Embryonic facial prominence (tissue), 1 donor: ENCODE measurements around the gene FAM240B.

ENCODE experiments used
- DNase-seq: peaks from one replicate; pipeline ENCODE4 v3.0.0-alpha.2; 2016; ENCODE audit errors: extremely low spot score

Gene FAM240B

DNA sequence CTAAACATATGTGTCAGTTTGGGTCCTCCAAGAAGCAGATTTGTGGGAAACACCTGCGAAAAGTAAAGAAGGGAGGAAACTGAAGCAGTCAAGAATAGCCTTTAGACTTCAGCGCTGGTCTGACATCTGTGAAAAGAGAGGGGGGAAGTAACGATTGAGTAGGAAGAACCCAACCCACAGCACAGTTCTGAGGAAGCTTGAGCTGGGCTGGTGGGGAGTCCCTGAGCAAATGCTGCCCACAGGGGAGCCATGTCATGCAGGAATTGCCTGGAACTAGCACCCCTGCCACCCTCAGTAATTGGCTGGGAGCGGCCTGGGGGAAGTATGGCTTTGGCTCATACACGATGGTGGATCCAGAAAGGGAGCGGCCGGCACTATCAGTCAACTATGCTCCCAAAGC, 20.6 kb downstream of the FAM240B start:
- DNase-seq, result no peak

DNA sequence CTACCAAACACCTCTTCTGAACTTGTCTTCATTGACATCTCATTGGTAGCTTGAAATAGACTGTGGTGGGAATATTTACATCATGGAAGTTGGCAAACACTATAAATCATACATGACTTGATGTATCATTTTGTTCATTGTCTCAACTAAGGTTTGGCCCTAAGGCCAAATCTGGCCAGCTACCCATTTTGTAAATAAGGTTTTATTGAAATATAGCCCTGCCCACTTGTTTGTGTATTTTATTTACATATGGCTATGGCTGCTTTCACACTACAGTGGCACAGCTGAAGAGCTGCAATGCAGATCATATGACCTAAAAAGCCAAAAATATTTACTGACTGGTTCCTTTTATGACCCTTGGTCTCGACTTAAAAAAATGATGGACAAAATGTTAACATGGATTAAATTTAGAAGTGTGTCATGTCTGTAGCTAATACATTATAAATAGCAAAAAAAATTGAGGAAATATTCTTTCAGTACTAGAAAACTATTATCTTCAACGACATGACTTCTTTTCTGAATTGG, 22.1 kb downstream of the FAM240B start:
- DNase-seq, result no peak

DNA sequence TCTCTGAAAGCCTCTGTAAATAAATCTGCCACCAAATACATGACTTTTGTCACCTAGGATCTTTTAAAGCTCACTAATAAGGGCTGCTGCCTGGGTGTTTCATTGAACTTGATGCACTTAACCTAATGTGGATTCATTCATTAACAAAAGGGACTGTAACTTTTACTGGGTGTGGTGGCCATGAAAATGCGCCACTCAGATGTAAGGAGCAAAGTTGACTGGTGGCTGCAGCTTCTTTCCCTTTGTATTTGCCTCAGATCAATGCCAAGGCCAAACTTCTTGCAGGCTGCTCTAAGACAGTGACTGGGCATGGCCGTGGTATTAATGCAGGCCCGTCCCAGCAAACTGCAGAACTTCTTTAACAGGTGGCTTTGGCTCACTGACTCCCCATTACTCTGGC, 22.9 kb downstream of the FAM240B start:
- DNase-seq, result no peak

DNA sequence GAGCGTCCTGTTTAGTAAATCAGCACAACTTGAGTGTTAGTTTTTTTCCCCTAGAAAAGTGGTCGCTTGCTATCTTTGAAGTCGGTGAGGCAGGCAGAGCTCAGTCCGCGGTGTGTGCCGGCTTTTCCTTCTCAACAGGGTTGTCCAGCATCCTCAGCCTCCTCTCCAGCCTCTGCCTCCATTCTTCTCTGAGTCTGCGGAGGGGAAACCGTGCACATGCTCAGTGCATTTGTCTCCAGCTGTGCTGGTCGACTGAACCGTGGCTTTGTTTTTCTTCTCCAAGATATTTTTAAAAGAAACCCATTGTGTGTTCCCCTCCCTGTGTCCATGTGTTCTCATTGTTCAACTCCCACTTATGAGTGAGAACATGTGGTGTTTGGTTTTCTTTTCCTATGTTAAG, 25.3 kb downstream of the FAM240B start:
- no peak for DNase-seq

DNA sequence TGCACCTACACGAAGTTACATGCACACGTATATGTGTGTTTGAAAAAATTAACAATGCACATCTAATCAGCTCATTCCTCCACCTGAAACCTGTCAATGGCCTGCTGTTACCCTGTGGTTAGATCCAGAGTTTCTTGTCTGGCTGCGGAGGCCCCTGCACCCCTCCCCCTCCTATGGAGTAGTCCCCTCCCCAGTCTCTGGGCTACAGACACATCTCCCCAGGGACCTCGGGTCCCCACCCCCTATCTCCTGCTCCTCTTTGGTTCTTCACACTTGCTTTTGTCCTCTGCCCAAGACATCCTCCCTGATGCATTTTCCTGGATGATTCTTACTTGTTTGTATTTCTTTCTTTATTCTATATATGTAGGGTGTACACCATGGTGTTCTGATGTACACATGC, 27.2 kb downstream of the FAM240B start:
- no peak for DNase-seq

DNA sequence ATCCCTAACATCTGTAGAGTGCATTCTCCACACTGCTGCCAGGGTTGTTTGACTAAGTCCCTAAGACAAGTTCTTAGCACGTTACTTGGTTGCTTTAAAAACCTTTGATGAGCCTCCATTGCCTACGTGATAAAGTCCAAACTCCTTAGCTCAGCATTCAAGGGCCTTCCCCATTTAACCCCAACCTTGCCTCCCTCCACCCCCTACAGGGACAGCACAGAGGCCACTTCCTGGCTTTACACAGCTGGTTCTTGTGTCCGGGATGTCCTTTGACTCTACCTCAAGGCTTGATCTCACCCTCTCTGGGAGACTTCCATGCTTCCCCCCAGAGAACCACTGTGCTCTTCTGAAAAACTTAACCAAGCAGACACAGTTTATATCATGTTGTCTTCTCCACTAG, 29.4 kb downstream of the FAM240B start:
- DNase-seq, result no peak

DNA sequence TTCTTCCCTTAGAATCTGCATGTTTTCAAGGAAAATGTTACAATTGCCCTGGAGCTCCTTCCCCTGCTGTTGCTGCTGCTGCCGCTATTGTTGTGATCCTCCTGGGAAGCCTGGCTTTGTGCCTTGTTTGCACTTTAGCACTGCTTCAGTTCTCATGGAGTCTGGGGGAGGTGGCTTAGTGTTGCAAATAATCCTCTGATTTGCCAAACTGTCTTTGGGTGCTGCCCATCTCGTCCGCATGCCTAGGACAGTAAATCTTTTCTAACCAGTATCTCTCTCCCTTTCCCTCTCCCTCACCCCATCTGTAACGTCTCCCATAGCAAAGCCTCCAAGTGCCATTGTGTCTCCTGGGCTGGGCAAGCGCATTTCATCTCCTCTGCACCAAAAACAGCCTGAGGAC, 30.3 kb downstream of the FAM240B start:
- no peak for DNase-seq

DNA sequence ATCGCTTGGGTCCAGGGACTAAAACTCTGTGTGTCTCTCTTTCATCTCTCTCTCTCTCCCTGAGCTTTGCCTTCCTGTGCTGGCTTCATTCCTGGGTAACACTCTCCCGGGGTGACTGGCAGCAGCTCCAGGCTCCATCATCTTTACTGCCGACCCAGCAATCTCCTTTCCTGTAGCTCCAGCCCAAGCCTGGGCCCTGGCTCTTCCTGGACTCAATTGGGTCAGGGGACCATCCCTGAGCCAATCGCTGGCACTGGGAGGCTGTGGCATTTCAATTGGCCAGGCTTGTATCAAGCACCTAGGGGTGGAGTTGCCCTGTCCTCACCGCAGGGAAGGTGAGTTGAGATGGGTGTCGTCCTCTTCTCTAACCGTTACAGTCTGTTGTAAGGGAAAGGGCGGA, 31.9 kb downstream of the FAM240B start:
- no peak for DNase-seq

DNA sequence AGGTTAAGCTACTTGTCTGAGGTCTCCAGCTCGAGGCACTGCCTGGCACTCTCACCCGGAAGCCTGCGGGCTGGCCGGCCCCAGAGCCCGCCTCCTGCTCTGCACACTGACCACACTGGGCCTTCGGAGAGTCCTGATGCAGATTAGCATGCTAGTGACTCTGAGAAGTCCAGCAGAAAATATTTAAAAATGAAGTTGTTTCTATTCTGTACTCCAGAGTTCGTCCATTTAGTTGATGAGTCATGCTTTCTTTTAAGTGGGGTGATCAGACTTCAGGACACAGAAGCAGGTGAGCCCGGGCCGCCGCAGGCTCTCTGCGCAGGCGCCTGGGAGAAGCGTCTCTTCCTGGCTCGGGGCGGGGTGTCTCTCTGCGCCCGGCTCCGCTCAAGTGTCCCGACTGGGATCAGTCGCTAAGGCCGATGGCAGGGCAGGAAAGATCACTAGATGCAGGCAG, 32.5 kb downstream of the FAM240B start:
- no peak for DNase-seq

DNA sequence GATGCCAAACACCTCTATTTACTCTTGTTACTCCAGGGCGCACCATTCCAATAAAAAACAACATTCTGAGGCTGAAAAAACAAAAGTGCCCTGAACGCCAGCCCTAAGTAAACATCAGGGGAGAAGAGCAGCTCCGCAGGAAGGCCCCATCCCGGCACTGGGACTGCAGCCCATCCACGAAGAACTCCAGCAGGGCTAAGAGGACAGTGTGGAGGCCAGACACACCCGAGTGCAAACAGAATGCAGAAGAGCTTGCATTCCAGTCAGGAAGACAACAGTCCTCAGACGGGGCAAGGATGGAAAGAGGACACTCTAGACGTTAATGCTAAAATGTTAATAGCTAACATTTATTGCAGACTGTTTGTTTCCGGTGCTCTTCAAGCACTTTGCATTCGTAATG, 33.0 kb downstream of the FAM240B start:
- no peak for DNase-seq

DNA sequence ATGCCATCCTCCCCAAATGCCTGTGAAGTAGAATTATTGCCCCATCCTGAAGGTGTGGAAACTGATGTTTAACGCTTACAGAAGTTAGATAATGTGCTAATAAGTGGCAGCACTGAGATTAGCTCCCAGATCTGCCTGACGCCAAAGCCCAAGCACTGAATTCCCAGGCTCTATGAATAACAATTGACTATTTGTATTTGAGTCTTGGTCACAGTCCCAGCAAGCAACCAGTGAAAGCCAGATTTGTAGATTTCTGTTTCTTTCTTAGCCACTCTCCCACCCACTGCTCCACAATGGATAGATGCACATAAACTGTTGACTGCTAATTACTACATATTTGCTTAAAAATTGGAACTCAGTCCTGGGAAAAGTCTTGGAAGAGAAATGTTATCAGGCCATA, 34.4 kb downstream of the FAM240B start:
- no peak for DNase-seq

DNA sequence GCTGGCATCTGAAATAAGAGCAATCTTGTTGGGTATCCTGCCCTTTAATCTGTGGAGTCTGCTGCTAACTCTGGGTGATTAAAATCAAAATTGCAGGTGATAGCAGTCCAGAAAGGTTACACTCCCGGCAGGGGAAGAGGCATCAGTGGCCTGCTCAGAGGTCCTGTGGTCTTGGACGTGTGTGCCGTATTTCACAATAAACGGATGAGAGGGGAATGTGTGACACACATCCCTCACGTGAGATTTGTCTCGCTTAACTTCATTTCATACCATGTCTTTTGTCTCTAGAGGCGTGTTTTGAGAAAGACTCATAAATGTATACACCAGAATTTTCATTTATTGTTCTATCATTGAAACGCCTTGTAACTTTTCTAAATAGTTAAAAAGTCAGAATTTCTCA, 36.6 kb downstream of the FAM240B start:
- no peak for DNase-seq

DNA sequence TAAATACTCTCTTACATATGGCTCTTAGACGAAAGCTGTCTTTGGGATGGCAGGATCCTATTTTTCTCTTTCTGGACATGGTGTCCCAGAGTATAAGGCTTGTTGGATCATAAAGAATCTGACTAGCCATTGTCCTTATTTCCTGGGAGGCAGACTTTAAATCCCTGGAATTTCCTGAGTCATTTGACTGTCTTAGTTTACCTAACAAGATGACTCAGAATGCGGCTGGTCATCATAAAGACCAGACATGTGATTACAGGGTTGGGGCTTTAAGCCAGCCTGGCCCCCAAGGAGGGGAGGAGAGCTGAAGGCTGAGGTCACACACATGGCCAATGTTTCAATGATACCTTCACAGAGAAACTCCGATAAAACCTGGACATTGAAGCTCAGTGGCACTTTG, 37.2 kb downstream of the FAM240B start:
- no peak for DNase-seq

DNA sequence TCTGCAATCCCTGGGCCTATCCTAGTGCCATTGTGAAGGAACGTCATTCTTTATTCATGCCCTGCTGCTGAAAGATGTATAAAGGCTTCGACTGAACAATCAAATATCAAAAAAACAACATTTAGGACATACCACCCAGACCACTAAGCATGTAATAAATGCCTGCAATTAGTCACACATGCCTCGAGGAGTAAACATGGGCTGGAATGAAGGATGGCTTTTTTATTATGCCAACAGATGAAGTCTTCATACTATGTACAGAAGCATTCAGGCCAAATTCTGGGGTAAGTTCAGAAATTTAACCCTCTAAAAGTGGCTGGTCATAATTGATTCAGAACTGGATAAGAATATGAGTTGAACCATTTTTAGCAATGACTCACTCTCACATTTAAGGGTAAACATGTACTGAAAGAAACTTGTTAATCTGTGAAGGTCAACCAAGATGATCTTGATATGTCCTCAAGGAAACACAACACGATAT, 38.1 kb downstream of the FAM240B start:
- no peak for DNase-seq

DNA sequence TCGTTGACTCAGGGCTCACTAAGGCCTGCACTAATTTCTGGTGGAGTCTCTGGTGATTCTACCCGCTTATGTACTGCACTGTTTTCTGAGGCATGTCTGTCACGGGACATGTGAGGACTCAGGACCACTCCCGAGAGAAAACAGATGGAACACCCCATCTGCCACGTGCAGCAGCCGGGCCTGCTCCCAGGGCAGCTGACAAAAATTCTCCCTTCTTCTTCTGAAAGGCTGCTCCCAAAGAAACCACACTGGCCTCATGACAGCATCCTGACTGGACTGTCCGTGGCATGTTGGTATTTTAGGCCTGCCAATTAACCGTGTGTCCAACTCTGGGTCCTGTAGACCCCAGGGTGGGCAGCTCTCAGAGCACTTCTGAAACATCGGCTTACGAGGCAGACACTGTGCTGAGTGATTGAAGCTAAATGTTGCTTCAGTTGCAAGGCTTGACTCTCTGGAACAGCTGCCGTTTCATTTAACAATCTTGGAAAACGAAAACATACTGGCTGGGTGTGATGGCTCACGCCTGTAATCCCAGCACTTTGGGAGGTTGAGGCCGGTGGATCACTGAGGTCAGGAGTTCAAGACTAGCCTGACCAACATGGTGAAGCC, 39.0 kb downstream of the FAM240B start:
- DNase-seq, result no peak

DNA sequence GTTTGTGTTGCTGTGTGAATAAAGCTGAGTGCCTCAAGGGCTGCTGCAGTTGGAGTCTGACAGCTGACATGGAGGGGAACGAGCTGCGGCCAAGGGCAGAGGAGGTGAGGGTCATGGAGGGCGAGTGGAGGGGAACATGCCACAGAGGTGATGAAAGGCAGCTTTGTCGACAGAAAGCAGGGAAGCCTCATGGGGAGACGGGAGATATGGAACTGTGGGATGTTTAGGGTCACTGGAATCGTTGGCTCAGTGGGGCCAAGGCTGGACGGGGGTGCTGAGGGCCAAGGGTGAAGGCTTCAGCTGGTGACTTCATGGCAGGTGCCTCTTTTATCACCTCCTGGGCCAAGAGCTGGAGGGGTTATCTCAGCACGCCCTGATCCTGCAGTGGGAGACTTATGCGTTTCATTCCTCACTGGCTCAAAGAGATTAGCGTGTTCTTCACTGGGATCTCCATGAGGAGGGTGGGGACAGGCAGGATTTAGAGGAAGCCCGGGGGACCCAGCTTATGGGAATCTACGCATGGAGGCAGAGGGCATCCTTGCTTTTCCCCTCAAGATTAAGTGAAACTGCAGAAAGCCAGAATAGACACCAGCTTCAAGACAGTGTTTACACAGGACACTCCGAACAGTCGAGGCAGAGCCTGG, 42.2 kb downstream of the FAM240B start:
- DNase-seq, result no peak

DNA sequence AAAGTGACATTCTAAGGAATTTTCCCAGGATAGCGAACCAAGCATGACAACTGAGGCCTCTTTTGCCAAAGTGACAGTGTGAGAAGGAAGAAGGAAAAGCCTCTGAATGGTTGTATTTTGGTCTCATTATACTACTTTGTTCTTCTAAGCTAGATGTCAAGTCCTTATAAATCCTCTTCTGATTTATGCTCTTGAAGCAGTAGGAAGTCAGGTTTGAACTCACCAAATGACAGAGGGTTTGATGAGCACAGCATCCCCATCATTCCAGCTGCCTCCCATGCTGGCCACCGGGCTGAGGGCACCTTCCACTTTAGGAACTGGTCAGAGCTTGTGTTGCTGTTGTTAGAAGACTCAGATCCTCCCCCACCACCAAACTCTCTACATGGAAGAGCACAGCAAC, 44.1 kb downstream of the FAM240B start:
- DNase-seq, result no peak

DNA sequence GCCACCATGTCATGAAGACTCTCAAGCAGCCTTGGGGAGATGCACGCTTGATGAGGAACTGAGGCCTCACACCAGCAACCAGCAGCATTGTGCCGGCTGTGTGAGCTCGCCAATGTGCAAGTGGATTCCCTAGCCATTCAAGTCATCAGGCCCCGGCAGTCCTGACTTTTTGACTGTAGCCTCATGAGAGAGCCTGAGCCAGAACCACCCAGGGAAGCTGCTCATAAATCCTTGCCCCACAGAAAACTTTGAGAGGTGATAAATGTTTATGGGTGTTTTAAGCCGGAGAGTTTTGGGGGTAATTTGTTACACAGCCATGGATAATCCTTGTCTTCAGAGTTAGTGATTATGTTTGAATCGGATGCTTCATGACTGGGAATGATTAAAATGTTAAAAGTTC, 44.7 kb downstream of the FAM240B start:
- no peak for DNase-seq

DNA sequence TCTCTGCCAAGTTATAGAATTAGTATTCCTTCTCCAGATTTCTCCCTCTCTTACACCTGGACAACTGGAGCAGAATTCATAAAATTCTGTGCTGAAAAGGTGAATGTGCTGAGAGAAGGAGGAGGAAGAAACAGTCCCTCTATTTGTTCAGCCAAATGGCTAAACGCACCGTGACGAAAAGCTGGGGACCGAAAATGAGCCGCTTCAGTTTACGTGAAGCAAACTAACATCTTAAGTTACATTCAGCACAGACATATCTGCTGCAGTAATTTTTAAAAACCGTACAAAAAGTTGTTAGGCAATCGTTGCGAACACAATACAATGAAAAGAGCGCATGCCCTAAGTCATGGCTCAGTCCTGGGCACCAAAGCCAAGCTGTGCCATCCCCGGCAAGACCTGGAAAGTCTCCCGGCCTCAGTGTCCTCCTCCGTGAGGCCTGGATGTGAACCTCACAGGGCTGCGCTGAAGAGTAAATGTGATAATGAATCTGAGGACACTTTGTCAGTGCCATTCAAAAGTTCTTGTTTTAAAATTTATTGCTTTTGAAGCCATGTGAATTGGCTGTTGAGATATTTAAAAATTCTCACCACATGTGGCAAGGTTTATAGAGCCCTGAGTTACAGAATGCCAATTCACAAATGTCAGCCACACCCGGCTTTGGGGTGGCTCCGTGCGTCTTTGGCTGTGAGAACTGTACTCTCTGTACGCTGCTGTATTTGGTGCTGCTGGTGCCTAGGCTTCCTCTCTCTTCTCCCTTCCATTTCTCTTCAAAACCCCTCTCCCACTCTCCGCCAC, 46.3 kb downstream of the FAM240B start:
- DNase-seq, result no peak

DNA sequence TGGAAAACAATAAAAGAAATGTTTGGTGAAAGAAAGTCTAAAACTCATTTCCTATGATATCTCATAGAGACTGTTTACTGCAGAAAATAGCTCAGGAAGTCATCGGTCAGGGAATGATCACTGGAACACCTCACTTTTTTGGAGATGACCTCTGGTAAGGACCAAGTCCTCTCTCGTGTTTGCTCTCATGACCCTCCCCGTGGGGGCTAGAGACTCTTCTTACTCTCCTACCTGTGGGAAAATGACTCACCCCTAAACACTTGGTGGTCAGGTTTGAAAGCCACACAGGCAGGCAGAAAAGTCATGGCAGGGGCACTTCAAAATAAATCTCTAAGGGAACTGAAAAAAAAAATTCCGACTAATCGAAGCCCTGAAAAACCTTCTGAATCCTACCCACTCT, 48.2 kb downstream of the FAM240B start:
- DNase-seq, result no peak

DNA sequence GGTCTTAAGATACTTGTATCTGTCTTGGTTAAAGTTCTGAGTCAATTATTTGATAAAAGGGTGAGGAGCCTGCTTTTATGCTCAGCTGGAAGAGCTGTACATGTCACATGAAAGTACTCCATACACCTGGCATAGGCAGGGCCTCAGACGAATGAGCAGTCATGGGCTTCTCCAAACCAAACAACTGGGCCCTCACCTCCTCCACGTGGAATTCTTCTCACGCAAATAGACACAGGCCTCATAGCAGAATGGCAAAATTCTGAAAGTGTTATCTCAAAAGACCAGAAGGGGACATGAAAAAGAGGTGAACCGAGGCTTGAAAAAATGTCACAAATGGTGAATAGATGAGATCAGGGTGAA, 48.6 kb downstream of the FAM240B start:
- DNase-seq, result no peak

DNA sequence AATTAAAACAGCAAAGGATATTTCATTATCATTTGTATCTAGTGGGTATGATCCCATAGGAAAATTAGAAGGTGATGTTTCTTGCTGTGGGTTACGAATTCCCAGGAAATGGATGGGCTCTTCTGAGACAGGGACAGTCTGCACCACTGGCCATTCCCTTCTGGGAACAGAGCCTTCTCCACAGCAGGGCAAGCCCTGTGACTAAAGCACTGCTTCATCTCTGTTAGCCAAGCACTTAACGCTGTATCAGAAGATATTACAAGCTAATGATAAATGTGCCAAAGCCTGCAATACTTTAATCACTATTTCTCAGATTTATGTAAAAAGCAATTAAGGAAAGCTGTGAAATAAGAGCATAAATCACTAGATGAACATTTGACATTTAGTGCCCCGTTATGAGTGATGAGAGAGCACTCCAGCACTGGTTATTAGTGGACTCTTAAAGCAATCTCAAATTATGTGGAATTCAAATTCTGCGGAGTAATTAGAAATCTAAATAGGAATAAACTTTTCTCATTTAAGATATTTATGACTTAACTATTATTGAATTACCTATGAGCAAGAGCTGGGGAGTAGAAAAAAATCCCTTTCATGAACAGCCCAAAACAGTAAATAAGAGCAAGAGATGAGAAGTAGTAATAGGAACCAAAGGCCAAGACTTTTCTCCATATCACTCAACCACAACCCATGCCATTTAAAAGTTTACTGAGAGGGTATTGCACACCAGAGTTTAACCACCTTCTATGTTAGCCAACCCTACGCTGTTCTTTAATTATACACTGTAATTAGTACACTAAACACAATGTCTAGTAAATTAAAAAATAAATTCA, 49.2 kb downstream of the FAM240B start:
- DNase-seq, result no peak
